ENCODE measurements around the gene SERPINA5. TPM values are rescaled to one million over a fixed set of nuclear protein-coding genes. Genes with fewer than 3 reads are reported as not detected.

Gene SERPINA5
- total RNA-seq, 1 donor from 2014 or later = 1.9 TPM

DNA sequence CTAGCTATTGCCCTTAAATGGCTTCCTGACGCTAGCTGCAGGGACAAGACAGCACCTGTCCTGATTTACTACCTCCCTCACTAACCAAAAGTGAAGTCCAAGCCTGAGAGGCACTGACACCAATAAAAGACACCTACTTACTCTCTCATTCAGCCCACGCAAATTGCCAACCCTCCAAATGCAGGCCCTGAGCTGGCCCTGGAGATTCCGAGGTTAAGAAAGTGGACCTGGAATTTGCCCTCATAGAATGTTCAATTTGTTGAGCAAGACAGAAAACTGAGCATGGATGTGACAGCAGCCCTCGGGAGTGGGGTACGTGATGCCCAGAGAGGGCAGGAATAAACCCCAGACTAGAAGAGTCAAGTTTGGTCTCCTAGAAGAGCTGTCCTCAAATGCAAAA is 47.4 kb downstream of the SERPINA5 start:
- TF ChIP-seq, protein P1, sequence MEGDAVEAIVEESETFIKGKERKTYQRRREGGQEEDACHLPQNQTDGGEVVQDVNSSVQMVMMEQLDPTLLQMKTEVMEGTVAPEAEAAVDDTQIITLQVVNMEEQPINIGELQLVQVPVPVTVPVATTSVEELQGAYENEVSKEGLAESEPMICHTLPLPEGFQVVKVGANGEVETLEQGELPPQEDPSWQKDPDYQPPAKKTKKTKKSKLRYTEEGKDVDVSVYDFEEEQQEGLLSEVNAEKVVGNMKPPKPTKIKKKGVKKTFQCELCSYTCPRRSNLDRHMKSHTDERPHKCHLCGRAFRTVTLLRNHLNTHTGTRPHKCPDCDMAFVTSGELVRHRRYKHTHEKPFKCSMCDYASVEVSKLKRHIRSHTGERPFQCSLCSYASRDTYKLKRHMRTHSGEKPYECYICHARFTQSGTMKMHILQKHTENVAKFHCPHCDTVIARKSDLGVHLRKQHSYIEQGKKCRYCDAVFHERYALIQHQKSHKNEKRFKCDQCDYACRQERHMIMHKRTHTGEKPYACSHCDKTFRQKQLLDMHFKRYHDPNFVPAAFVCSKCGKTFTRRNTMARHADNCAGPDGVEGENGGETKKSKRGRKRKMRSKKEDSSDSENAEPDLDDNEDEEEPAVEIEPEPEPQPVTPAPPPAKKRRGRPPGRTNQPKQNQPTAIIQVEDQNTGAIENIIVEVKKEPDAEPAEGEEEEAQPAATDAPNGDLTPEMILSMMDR (IDR thresholded peaks at IDR 0.05; ENCODE audit: insufficient read depth, low read length, poor library complexity, severe bottlenecking) = no peak
- DNase-seq (ENCODE audit: low read depth) = no peak
- H3K36me3 ChIP-seq (ENCODE audit: control insufficient read depth, insufficient read depth, low read length) = no peaks in the 10 kb centered on the region

DNA sequence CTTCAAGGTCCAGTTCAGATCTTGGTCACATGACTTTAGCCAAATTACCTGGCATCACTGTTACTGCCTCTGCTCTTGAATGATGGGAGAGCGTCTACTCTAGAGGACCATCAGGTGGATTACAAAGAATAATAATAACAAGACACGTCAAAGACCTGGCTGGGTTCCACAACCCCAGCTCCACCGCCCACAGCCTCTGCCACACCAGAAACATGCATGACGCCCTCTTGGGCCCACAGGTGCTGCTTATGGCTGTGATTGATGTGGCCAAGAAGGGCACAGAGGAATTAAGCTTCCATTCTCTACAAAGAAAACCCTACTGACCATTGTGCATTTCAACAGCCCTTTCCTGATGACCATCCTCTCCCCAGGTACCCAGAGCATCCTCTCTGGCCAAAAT is 49.2 kb downstream of the SERPINA5 start:
- no peak overlapping the region for H3K4me3 ChIP-seq (ENCODE audit: low read depth, low read length)
- DNase-seq (ENCODE audit: low read depth) = no peak
- H3K36me3 ChIP-seq (ENCODE audit: control insufficient read depth, insufficient read depth, low read length) = no peaks in the 10 kb centered on the region
- TF ChIP-seq, protein P1 (IDR thresholded peaks at IDR 0.05; ENCODE audit: insufficient read depth, low read length, poor library complexity, severe bottlenecking) = no peak
- H3K27me3 ChIP-seq (ENCODE audit: control insufficient read depth, insufficient read depth, low read length) = no peaks in the 10 kb centered on the region

More for the DNA sequence above, 47.4 kb downstream of the SERPINA5 start:
- peaks cover 8% of the 10 kb centered on the region for H3K27me3 ChIP-seq (ENCODE audit: control insufficient read depth, insufficient read depth, low read length)
- no peak overlapping the region for H3K4me3 ChIP-seq (ENCODE audit: low read depth, low read length)

DNA sequence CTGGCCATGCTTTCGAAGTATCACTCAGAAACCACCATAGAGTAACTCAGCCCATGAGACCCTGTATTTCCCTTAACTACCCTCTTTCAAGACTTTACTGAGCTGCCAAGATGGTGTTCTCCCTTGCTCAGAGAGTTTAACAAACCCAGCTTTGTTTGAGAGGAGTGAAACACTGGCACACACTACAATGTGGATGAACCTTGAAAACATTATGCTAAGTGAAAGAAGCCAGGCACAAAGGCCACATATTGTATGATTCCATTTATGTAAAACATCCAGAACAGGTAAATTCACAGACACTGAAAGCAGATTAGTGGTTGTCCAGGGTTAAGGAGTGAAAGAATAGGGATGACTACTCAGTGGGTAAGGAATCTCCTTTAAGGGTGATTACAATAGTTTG is 49.8 kb downstream of the SERPINA5 start:
- TF ChIP-seq, protein P1 (IDR thresholded peaks at IDR 0.05; ENCODE audit: insufficient read depth, low read length, poor library complexity, severe bottlenecking) = no peak
- H3K4me3 ChIP-seq (ENCODE audit: low read depth, low read length) = no peak overlapping the region
- no peak for DNase-seq (ENCODE audit: low read depth)
- H3K36me3 ChIP-seq (ENCODE audit: control insufficient read depth, insufficient read depth, low read length) = no peaks in the 10 kb centered on the region
- no peaks in the 10 kb centered on the region for H3K27me3 ChIP-seq (ENCODE audit: control insufficient read depth, insufficient read depth, low read length)

DNA sequence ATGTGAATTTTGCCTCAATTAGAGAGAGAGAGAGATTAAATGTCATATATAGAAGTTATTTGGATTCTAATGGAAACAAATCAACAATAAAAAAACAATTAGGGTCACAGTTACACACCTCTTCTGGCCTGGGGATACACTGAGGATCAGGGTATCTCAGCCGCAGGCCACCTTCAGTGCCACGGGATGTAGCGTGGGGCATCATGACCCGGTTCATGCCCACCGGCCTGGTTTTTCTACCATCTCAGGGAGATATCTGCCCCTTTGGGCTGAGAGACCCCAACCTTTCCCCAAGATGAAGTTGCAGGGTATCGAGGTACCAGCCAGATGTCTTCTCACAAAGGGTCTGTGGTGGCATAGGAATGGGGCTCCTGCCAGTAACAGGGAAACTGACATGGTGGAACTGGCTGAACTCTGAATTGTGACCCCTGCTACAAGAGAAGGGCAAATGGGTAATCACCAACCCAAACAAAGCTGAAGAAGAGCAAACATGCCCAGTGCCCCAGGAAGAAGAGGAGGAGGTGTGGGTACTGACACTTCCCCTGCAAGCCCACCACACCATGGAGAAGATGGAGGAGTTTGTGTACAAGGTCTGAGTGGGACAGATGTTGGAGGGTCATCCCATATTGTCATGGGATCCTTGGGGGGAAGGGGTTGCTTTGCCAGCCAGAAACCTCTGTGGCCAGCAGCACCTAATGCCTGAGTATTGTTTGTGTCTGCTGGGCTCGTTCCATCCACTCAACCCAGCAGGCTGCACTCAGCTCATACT is 50.5 kb downstream of the SERPINA5 start:
- no peak for DNase-seq (ENCODE audit: low read depth)
- no peaks in the 10 kb centered on the region for H3K27me3 ChIP-seq (ENCODE audit: control insufficient read depth, insufficient read depth, low read length)
- H3K4me3 ChIP-seq (ENCODE audit: low read depth, low read length) = no peak overlapping the region
- TF ChIP-seq, protein P1 (IDR thresholded peaks at IDR 0.05; ENCODE audit: insufficient read depth, low read length, poor library complexity, severe bottlenecking) = no peak
- no peaks in the 10 kb centered on the region for H3K36me3 ChIP-seq (ENCODE audit: control insufficient read depth, insufficient read depth, low read length)

DNA sequence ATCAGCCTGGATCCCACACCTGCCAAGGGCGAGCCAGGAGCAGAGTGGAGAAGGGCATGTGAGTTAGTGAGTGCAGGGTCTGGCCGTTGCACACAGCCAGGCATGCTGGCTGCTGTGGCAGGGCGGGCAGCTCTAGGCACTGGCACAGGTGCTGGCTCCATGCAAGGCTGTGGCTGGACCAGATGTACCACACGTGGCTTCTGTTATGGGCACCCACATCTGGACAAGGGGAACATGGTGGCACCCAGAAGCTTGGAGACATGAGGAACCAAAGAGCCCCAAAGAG is 51.0 kb downstream of the SERPINA5 start:
- TF ChIP-seq, protein P1 (IDR thresholded peaks at IDR 0.05; ENCODE audit: insufficient read depth, low read length, poor library complexity, severe bottlenecking) = no peak
- DNase-seq (ENCODE audit: low read depth) = no peak
- no peaks in the 10 kb centered on the region for H3K27me3 ChIP-seq (ENCODE audit: control insufficient read depth, insufficient read depth, low read length)
- no peaks in the 10 kb centered on the region for H3K36me3 ChIP-seq (ENCODE audit: control insufficient read depth, insufficient read depth, low read length)
- H3K4me3 ChIP-seq (ENCODE audit: low read depth, low read length) = no peak overlapping the region

DNA sequence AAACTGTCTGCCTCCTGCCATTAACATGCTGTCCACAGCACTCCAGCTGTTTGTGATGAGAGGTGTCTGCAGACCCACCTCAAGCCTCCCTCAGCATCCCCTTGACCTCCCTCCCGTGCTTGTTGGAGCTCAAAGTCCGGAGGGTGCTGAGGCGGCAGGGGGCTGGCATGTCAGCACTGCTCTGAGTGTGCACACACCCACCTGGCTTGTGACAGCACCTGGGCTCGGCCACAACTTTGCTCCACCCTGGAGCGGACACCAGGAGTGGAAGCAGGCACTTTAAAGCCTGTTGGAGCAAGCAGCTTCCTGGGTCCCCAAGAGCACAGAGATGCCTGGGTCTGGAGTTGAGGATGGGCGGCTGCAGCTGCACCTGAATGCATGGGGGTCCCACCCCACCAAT is 51.9 kb downstream of the SERPINA5 start:
- Histone ChIP-seq H3K27me3 (ENCODE audit: control insufficient read depth, insufficient read depth, low read length) (no peaks in the 10 kb centered on the region), H3K4me3 (ENCODE audit: low read depth, low read length) (no peak overlapping the region), H3K36me3 (ENCODE audit: control insufficient read depth, insufficient read depth, low read length) (no peaks in the 10 kb centered on the region)
- TF ChIP-seq, protein P1 (IDR thresholded peaks at IDR 0.05; ENCODE audit: insufficient read depth, low read length, poor library complexity, severe bottlenecking) = no peak
- no peak for DNase-seq (ENCODE audit: low read depth)

Measured in kidney epithelial cell (primary cell).